Measurements from ENCODE around the gene TIFAB.

Gene TIFAB

GRCh38 chr5:135438636-135439221, 13.4 kb downstream of the TIFAB start:
- H3K4ac ChIP-seq (ENCODE audit: low read length), result no peak overlapping the region
- H3K9ac ChIP-seq (ENCODE audit: low read depth, low read length, poor library complexity), result no peak overlapping the region
- no peak overlapping the region for H3K23ac ChIP-seq (ENCODE audit: low read depth, low read length, poor library complexity)
- no peaks in the 10 kb centered on the region for H3K79me1 ChIP-seq (ENCODE audit: low read depth, low read length)
- H3K36me3 ChIP-seq (replicated peaks in 1 of 2; ENCODE audit: control insufficient read depth in 2 of 2, insufficient read depth in 2 of 2, low read length in 2 of 2), result peaks cover 0 to 2% of the 10 kb centered on the region in 2 donors
- H3K14ac ChIP-seq (ENCODE audit: low read length), result no peak overlapping the region
- H3K4me1 ChIP-seq (ENCODE audit: control insufficient read depth in 2 of 2, insufficient read depth in 1 of 2, low read depth in 1 of 2, low read length in 2 of 2), result peaks cover 0 to 15% of the 10 kb centered on the region in 2 donors
- no peaks in the 10 kb centered on the region for H3K9me3 ChIP-seq (replicated peaks in 1 of 2; ENCODE audit: control insufficient read depth in 2 of 2, insufficient read depth in 1 of 2, low read depth in 1 of 2, low read length in 2 of 2)
- no CpG with 5 or more reads among the region's 10 CpGs for WGBS, 2 donors (ENCODE audit: extremely low coverage in 2 of 2, insufficient read length in 2 of 2, insufficient replicate concordance in 1 of 2)
- no peak overlapping the region for H2AFZ ChIP-seq (ENCODE audit: low read length)
- H4K8ac ChIP-seq (ENCODE audit: low read depth, low read length), result no peak overlapping the region
- no peak overlapping the region for H4K91ac ChIP-seq (ENCODE audit: low read depth, low read length, poor library complexity)
- peak overlapping the region; percentile 45 for H3K18ac ChIP-seq (ENCODE audit: low read length)
- H2AK5ac ChIP-seq (ENCODE audit: low read depth, low read length), result peak overlapping the region; percentile 47
- no peak overlapping the region for H2BK120ac ChIP-seq (ENCODE audit: low read depth, low read length)
- no peak overlapping the region for H2BK5ac ChIP-seq (ENCODE audit: low read length)
- no peak overlapping the region for H3K4me3 ChIP-seq (ENCODE audit: low read length in 2 of 2)
- H3K27ac ChIP-seq (replicated peaks; ENCODE audit: low read length), result no peak overlapping the region
- H3K27me3 ChIP-seq (ENCODE audit: control insufficient read depth in 3 of 3, insufficient read depth in 3 of 3, low read depth in 1 of 3, low read length in 3 of 3), result peaks cover 0 to 10% (median 0%) of the 10 kb centered on the region in 3 experiments
- no peak for DNase-seq (ENCODE audit: low spot score)
- no peak overlapping the region for H3K4me2 ChIP-seq (ENCODE audit: insufficient read depth, low read length, poor library complexity, severe bottlenecking)
- no peak overlapping the region for H2BK15ac ChIP-seq (ENCODE audit: low read length)
- no peak overlapping the region for H2BK12ac ChIP-seq (ENCODE audit: low read length)

- no peak overlapping the region for H2BK15ac ChIP-seq (ENCODE audit: low read length)
- H3K4me3 ChIP-seq (ENCODE audit: low read length in 2 of 2), result no peak overlapping the region
- no peak overlapping the region for H3K27ac ChIP-seq (replicated peaks; ENCODE audit: low read length)
- peak overlapping the region; percentile 33 for H3K18ac ChIP-seq (ENCODE audit: low read length)
- H2BK12ac ChIP-seq (ENCODE audit: low read length), result no peak overlapping the region
- peaks cover 0 to 10% (median 0%) of the 10 kb centered on the region in 3 experiments for H3K27me3 ChIP-seq (ENCODE audit: control insufficient read depth in 3 of 3, insufficient read depth in 3 of 3, low read depth in 1 of 3, low read length in 3 of 3)
- H3K4me1 ChIP-seq (ENCODE audit: control insufficient read depth in 2 of 2, insufficient read depth in 1 of 2, low read depth in 1 of 2, low read length in 2 of 2), result peaks cover 0 to 10% of the 10 kb centered on the region in 2 donors
- no peak overlapping the region for H2BK5ac ChIP-seq (ENCODE audit: low read length)
- H2AK5ac ChIP-seq (ENCODE audit: low read depth, low read length), result no peak overlapping the region
- no peak for DNase-seq (ENCODE audit: low spot score)
- H3K23ac ChIP-seq (ENCODE audit: low read depth, low read length, poor library complexity), result no peak overlapping the region
- H4K91ac ChIP-seq (ENCODE audit: low read depth, low read length, poor library complexity), result no peak overlapping the region
- H3K4me2 ChIP-seq (ENCODE audit: insufficient read depth, low read length, poor library complexity, severe bottlenecking), result no peak overlapping the region
- H4K8ac ChIP-seq (ENCODE audit: low read depth, low read length), result no peak overlapping the region
- no peaks in the 10 kb centered on the region for H3K79me1 ChIP-seq (ENCODE audit: low read depth, low read length)
- H3K36me3 ChIP-seq (replicated peaks in 1 of 2; ENCODE audit: control insufficient read depth in 2 of 2, insufficient read depth in 2 of 2, low read length in 2 of 2), result peaks cover 0 to 2% of the 10 kb centered on the region in 2 donors
- H3K9ac ChIP-seq (ENCODE audit: low read depth, low read length, poor library complexity), result no peak overlapping the region
- no CpG with 5 or more reads among the region's 13 CpGs for WGBS, 2 donors (ENCODE audit: extremely low coverage in 2 of 2, insufficient read length in 2 of 2, insufficient replicate concordance in 1 of 2)
- H3K9me3 ChIP-seq (replicated peaks in 1 of 2; ENCODE audit: control insufficient read depth in 2 of 2, insufficient read depth in 1 of 2, low read depth in 1 of 2, low read length in 2 of 2), result no peaks in the 10 kb centered on the region
- no peak overlapping the region for H2AFZ ChIP-seq (ENCODE audit: low read length)
- no peak overlapping the region for H3K14ac ChIP-seq (ENCODE audit: low read length)
- no peak overlapping the region for H3K4ac ChIP-seq (ENCODE audit: low read length)
- H2BK120ac ChIP-seq (ENCODE audit: low read depth, low read length), result no peak overlapping the region
Observed at GRCh38 chr5:135437796-135438560, 14.2 kb downstream of the TIFAB start.

DNA sequence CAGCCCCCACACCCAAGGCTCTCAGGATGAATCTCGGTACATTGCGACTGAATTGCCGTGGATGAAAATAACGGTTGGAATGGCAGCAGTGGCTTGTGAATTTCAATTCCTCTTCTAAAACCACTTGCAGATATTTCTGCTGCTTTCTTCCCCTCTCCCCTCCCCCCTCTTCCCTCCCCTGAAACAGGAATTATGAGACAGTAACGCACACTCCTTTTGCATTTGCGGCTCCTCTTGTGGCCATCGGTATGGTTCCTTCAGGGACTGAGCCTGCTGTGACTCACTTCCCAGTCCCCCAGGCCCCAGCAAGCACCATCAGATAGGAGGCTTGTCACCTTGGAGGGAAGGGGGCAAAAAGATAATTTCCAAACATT, 14.7 kb downstream of the TIFAB start:
- Histone ChIP-seq H3K23ac (ENCODE audit: low read depth, low read length, poor library complexity) (no peak overlapping the region), H3K36me3 (replicated peaks in 1 of 2; ENCODE audit: control insufficient read depth in 2 of 2, insufficient read depth in 2 of 2, low read length in 2 of 2) (peaks cover 0 to 2% of the 10 kb centered on the region in 2 donors), H2BK5ac (ENCODE audit: low read length) (no peak overlapping the region), H3K4me1 (ENCODE audit: control insufficient read depth in 2 of 2, insufficient read depth in 1 of 2, low read depth in 1 of 2, low read length in 2 of 2) (peaks cover 0 to 5% of the 10 kb centered on the region in 2 donors), H3K27me3 (ENCODE audit: control insufficient read depth in 3 of 3, insufficient read depth in 3 of 3, low read depth in 1 of 3, low read length in 3 of 3) (peaks cover 0 to 9% (median 0%) of the 10 kb centered on the region in 3 experiments), H3K79me1 (ENCODE audit: low read depth, low read length) (no peaks in the 10 kb centered on the region), H4K8ac (ENCODE audit: low read depth, low read length) (no peak overlapping the region), H2AK5ac (ENCODE audit: low read depth, low read length) (no peak overlapping the region), H3K18ac (ENCODE audit: low read length) (peak overlapping the region; percentile 33), H3K4ac (ENCODE audit: low read length) (no peak overlapping the region), H3K4me2 (ENCODE audit: insufficient read depth, low read length, poor library complexity, severe bottlenecking) (no peak overlapping the region), H3K9me3 (replicated peaks in 1 of 2; ENCODE audit: control insufficient read depth in 2 of 2, insufficient read depth in 1 of 2, low read depth in 1 of 2, low read length in 2 of 2) (no peaks in the 10 kb centered on the region), H3K14ac (ENCODE audit: low read length) (no peak overlapping the region), H2AFZ (ENCODE audit: low read length) (no peak overlapping the region), H3K27ac (replicated peaks; ENCODE audit: low read length) (no peak overlapping the region), H3K9ac (ENCODE audit: low read depth, low read length, poor library complexity) (no peak overlapping the region), H2BK120ac (ENCODE audit: low read depth, low read length) (no peak overlapping the region), H2BK15ac (ENCODE audit: low read length) (no peak overlapping the region), H4K91ac (ENCODE audit: low read depth, low read length, poor library complexity) (no peak overlapping the region), H2BK12ac (ENCODE audit: low read length) (no peak overlapping the region), H3K4me3 (ENCODE audit: low read length in 2 of 2) (no peak overlapping the region)
- WGBS, 2 donors (ENCODE audit: extremely low coverage in 2 of 2, insufficient read length in 2 of 2, insufficient replicate concordance in 1 of 2), result no CpG with 5 or more reads among the region's 7 CpGs
- no peak for DNase-seq (ENCODE audit: low spot score)

- Histone ChIP-seq H3K4me3 (ENCODE audit: low read length in 2 of 2) (no peak overlapping the region), H2AFZ (ENCODE audit: low read length) (no peak overlapping the region), H2AK5ac (ENCODE audit: low read depth, low read length) (no peak overlapping the region), H2BK12ac (ENCODE audit: low read length) (no peak overlapping the region), H3K23ac (ENCODE audit: low read depth, low read length, poor library complexity) (no peak overlapping the region), H3K4me1 (ENCODE audit: control insufficient read depth in 2 of 2, insufficient read depth in 1 of 2, low read depth in 1 of 2, low read length in 2 of 2) (peaks cover 0 to 3% of the 10 kb centered on the region in 2 donors), H3K18ac (ENCODE audit: low read length) (no peak overlapping the region), H3K9me3 (replicated peaks in 1 of 2; ENCODE audit: control insufficient read depth in 2 of 2, insufficient read depth in 1 of 2, low read depth in 1 of 2, low read length in 2 of 2) (no peaks in the 10 kb centered on the region), H3K14ac (ENCODE audit: low read length) (no peak overlapping the region), H2BK120ac (ENCODE audit: low read depth, low read length) (no peak overlapping the region), H3K36me3 (replicated peaks in 1 of 2; ENCODE audit: control insufficient read depth in 2 of 2, insufficient read depth in 2 of 2, low read length in 2 of 2) (peaks cover 0 to under 1% of the 10 kb centered on the region in 2 donors), H3K4me2 (ENCODE audit: insufficient read depth, low read length, poor library complexity, severe bottlenecking) (no peak overlapping the region), H3K27ac (replicated peaks; ENCODE audit: low read length) (no peak overlapping the region), H2BK5ac (ENCODE audit: low read length) (no peak overlapping the region), H3K79me1 (ENCODE audit: low read depth, low read length) (no peaks in the 10 kb centered on the region), H3K4ac (ENCODE audit: low read length) (no peak overlapping the region), H3K9ac (ENCODE audit: low read depth, low read length, poor library complexity) (no peak overlapping the region), H3K27me3 (ENCODE audit: control insufficient read depth in 3 of 3, insufficient read depth in 3 of 3, low read depth in 1 of 3, low read length in 3 of 3) (peaks cover 0 to 7% (median 0%) of the 10 kb centered on the region in 3 experiments), H2BK15ac (ENCODE audit: low read length) (no peak overlapping the region), H4K91ac (ENCODE audit: low read depth, low read length, poor library complexity) (no peak overlapping the region), H4K8ac (ENCODE audit: low read depth, low read length) (no peak overlapping the region)
- WGBS, 2 donors (ENCODE audit: extremely low coverage in 2 of 2, insufficient read length in 2 of 2, insufficient replicate concordance in 1 of 2), result no CpG with 5 or more reads among the region's 7 CpGs
- DNase-seq (ENCODE audit: low spot score), result no peak
Observed at GRCh38 chr5:135436951-135437418, 15.2 kb downstream of the TIFAB start.
